ENCODE results near the gene NFATC1.

NFATC1 gene

DNA sequence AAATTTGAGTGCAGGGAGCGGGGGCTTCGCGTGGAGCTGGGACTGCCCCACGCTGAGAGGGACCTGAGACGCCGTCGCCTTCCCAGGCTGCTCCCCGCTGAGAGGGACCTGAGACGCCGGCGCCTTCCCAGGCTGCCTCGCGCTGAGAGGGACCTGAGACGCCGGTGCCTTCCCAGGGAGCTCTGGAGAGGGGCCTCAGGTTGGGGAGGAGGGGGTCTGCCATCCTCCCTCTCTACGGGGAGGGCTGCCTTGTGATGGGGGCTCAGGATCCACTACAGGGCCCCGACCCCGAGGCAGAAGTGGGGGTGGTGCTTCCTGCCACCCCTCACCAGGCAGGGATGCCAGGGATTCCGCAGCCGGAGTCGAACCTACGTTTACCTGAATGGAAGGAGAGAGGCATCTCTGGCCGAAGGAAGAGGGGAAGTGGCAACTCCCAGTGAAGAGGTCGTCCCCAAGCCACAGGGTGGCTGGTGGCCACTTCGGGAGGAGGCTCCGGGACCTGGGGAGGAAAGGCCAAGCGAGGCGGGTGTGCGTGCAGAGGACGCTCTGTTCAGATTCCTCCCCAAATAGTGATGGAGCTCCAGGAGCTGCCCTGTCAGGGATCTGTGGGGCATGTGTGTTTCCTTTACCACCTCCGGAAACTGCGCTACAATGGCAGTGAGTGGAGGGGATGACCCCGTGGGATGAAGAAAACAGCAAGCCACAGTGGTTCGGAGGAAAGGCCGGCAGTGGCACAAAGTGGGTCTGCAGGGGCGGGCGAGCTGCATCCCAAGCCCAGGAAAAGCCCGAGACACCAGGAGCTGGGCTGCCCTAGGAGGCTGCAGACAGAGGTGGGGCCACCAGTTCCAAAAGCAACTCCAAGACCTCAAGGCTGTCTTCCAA lies 175.7 kb downstream of the NFATC1 start:
- no peak for DNase-seq (ENCODE audit: low read depth, low spot score)

DNA sequence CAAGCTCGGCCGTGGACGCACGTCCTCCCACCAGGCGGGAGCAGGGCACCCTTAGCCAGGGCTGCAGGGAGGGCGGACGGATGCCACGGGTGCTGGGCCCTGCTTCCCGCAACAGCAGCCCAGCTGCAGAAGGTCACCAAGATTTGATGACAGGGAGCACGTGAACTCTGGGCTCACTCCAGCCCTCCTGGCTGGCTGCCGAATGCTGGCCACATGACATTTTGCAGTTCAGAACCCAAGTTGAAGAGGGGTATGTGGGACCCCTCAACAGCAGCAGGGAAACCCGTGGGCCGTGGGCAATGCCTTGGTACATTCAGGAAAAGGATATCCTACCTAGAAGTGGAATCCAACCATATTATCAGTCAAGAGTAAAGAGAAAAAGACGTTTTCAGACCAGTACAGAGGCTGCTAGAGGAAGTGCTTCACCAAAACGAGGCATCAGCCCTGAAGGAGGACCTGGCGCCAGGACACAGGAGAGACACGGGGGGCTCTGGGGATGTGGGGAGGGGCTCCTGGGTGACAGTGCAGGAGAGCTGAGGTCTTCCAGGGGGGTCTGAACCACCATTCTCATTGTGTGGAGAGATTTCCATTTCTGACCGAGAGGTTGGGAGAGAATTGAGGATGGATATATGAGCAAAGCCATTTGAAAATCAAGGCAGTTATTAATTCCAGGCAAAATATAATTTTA lies 176.5 kb downstream of the NFATC1 start:
- no peak for DNase-seq (ENCODE audit: low read depth, low spot score)

DNA sequence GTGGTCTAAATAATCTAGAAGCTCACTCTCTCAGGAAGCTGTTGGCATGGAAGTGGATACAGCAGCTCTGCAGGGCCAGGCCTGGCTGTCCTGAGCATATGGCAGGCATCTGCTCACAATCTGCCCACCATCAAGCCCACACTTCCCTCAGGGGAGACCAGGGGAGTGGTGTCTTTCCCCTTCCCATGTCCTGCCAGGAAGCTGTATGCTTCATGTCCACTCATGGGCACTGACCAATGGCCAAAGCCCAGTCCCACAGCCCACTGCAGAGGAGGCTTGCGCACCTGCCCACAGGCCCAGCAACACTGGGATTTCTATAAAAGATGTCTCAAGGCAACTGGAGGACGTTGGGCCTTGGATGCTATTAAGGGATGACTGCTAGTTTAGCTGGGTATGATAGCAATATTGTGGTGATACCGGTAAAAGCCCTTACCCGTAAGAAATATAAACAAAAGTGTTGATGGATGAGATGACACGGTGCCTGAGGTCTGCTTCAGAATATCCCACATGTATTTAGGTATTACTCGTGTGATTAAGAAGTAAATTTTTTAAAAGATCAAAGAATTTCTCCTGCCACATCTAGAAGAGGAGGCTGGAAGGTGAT lies 177.2 kb downstream of the NFATC1 start:
- no peak for DNase-seq (ENCODE audit: low read depth, low spot score)

DNA sequence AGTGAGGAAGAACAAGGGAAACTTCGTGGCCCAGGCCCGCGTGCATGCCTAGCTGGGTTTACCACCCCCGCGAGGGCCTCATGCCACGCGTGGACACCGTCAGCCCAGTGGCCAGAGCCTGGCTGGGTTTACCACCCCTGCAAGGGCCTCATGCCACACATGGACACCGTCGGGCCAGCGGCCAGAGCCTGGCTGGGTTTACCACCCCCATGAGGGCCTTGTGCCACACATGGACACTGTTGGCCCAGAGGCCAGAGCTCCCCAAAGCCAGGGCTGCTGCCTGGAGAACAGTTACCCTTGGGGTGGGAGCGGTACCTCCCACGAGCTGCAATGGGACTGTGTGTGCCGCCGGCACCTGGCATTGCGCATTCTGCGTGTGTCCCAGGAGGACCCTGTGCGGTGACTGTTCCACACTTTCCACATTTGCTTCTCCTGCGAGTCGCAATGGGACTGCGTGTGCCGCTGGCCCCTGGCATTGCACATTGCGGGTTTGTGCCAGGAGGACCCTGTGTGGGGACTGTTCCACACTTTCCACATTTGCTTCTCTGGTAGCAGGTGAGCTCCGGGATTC lies 178.3 kb downstream of the NFATC1 start:
- no peak for DNase-seq (ENCODE audit: low read depth, low spot score)

DNA sequence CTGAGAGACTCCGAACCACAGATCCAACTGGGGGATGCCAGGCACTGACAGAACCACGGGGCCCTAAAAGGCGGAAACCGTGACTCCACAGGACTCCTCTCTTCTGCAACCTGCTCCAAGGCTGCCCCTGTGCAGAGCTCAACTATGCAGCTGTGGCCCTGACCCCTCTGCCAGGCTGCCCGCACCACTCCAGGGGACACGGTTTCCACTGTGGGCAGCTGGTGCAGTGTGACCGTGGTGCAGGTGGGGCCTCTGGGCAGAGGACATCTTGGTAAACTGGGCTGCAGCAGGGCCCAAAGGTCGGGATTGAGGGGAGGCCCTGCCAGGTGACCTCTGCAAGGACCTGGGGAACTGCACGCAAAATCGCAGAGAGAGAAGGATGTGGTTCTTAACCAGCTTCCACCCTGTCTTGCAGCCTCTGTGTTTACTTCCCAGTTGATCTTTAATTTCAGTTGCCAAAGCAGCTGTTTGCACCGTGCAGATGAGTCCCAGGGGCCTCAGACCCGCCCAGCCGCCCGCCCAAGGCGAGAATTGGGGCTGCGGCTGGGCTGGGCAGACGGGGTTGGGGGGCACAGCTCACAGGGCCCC lies 179.3 kb downstream of the NFATC1 start:
- no peak for DNase-seq (ENCODE audit: low read depth, low spot score)

DNA sequence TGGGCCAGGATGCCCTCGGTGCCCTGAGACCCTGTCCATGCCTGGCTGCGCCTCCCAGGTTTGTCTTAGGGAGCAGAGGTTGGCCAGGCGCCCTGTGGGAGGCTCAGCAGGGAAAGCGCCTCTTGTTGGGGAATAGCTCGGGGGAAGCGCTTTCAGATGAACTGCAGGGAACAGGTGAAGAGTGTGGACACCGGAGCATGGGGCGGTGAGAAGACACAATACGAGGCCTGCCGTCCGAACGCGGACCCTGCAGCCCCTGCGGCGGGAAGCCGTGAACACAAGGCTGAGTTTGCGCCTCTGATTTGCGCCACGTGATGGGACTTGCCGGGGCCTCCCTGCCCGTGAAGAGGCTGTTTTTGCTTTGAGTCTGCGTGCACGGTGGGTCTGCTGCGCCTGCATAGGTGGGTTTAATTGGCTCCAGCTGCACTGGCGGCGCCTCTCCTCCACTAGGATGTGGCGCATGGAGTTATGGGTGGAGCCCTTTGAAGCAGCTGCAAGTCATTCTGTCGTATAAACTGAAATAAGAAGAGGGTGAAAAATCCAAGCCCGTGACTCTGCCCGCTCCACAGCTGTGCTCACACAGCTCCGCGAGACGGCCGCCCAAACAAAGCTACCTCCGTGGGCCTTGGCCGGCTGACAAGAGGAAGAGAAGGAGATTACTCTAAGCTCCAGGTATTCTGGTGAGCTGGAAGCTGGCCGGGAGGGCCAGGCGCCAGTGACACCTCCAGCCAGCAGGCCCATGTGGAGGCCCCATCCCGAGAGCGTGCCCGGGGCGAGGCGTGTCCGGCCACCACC lies 180.4 kb downstream of the NFATC1 start:
- DNase-seq (ENCODE audit: low read depth, low spot score), result no peak

DNA sequence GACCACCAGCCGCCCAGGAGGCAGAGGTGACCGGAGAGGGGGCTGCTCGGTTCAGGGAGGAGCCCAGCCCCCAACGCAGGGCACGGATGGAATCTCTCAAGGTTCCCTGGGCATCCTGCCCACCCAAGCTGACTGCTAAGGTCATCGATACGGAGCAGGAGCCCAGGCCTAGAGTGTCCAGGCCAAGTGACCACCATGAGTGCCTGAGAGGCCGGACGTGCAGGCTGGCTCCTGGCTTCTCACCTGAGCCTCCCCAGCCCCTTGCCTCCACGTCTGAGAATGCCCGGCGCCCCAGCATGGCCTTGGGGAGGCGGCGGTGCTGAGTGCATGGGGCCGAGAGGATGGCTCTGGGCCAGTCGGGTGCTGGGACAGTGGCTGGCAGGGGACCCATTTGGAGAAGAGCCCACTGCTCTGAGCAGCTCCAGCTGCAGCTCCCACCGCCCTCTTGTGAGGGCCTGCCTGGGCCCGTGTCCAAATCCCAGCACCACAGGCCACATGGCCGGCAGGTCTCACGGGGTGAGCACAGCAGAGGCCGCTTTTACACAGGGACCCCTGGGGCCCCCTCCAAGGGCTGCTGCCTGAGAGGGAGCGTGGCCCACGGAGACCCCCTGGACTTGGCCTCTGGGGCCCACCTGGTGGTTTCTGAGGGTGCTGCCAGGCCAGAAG lies 181.1 kb downstream of the NFATC1 start:
- DNase-seq (ENCODE audit: low read depth, low spot score), result no peak

DNA sequence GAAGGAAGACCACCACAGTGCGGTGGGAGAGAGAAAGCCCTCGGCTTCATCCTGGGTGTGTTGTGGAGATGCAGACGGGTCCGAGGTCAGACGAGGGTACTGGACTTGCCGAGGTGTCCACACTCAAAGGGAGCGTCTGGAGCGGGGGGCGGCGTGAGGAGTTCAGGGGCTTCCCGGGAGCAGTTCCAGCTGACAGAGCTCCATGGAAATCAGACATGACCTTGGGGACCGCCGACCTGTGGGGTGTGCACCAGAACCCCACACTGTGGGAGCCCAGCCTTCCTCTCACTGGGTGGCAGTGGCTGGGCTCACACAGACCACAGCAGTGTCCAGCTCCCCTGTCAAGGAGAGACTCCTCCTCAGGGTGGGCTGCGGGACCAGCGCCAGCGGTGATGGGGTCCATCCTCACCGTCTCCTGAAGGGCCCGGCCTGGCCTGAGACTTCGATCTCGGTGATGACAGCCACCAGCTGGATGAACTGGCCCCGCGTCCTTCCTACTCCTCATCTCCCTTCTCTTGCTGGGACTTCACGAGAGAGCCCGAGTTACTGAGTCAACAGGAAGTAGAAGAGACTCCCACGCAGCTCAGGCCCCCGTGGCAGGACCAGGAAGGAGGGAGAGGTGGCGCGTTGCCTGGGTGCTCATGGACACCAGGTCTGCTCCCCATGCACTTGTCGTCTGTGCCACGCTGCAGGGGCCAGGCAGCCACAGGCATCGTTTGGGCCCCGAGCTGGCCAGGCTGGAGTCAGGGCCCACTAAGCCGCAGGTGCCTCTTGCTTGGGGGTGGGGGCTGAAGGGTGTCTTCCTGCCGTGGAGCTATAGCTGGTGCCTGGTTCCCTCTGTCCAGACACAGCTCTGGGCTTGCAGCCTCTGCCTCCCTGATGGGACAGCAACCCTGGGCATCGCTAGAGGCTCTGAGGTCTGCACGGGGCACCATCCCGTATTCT lies 182.0 kb downstream of the NFATC1 start:
- DNase-seq (ENCODE audit: low read depth, low spot score), result no peak

DNA sequence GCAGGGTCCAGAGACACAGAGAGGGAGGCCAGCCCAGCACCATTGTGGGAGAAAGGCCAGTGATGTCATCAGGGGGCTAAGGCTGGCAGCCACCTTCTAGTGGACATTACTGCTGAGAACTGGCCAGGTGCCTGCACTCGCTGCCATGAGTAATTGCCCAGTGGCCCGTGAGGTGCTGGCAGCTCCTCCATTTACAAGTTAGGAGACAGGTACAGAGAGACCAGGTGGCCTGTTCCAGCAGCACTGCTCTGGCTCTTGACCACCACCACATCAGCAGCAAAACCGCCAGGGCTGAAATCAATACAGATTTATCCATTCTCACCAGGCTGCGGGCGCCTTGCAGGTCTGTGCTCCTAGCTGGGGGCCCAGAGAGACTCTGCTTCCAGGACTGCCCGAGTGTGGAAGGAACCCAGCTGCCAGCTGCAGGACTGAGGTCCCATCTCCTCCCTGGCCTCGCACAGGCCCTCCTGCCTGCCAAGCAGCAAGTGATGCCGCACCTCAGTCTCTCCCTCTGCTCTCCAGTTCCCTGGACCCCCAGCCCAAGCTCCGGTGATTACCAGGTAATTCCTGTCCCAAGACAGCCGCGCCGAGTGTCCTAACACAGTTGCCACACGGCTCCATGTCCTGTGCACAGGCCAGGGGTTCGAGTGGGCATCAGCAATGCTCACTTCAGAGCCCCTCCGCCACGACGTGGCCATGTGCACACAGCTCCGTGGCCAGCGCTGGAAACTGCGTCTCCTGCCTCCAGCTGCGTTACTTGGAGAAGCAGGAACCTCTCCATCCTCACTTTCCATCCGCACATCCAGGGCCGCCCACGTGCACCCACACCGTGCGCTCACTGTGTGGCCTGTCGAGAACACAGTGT lies 182.9 kb downstream of the NFATC1 start:
- DNase-seq (ENCODE audit: low read depth, low spot score), result no peak
